ENCODE measurements around the gene IZUMO4. TPM values are rescaled to one million over a fixed set of nuclear protein-coding genes. Genes with fewer than 3 reads are reported as not detected.

Gene IZUMO4
- total RNA-seq, 6 donors from 2014 or later, result 0.59 to 61.8 (median 6.4) TPM

DNA sequence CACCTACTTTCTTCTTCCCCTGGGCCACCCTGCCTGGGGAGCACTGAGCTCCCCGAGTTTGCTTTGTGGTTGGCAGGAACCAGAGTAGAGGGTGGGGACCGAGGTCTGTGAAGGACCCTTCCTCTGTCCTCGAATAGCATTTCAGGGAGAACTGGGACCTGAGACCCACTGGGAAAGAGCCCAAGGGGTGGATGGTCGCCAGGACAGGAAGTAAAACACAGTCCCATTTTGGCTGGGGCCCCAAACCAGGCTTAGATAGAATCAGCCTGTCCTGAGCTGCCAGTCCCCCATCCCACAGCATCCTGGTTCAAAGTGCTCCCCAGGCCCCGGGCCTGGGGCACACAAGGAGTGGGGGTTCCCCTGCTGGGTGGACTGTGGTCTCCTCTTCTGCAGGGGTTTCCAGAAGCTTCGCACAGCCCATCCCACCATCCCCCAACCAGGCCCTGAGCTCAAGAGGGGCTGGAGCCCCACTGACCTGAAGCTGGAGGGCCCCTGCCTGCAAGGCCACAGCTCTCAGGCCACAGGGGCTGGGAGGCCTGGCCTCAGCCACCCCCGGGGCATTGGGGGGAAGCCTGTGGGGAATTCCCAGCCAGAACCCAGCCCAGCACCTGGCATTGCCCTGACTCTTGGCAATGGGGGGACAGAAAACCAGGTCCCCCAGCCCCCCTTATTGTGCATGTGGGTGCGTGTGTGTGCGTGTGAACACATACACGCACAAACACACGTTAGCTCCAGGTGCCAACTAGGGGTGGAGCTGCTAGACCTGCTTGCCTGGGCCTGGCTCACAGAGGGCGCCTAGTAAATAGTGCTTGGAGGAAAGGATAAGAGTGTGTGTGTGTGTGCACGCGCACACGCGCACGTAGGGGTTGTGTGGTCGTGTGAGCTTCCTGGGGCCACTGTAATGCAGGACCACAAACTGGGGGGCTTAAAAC lies 44.7 kb upstream of the IZUMO4 start:
- peak overlapping the region in 2 of 4 donors; percentile 99 to 100 for H3K4me3 ChIP-seq
- WGBS, 2 donors, result 36 to 43% methylated on average over 14 to 16 of the region's 18 CpGs
- DNase-seq, result peak in 1 of 2 donors; percentile 41
- no peaks in the 10 kb centered on the region for H3K9me3 ChIP-seq
- no peaks in the 10 kb centered on the region for H3K27me3 ChIP-seq
- peaks cover 74 to 81% (median 78%) of the 10 kb centered on the region in 4 donors for H3K4me1 ChIP-seq
- ATAC-seq (ENCODE audit: low FRiP score in 2 of 2), result no peak
- TF ChIP-seq POLR2A (IDR thresholded peaks at IDR 0.05), result no peak
- TF ChIP-seq, protein P1, sequence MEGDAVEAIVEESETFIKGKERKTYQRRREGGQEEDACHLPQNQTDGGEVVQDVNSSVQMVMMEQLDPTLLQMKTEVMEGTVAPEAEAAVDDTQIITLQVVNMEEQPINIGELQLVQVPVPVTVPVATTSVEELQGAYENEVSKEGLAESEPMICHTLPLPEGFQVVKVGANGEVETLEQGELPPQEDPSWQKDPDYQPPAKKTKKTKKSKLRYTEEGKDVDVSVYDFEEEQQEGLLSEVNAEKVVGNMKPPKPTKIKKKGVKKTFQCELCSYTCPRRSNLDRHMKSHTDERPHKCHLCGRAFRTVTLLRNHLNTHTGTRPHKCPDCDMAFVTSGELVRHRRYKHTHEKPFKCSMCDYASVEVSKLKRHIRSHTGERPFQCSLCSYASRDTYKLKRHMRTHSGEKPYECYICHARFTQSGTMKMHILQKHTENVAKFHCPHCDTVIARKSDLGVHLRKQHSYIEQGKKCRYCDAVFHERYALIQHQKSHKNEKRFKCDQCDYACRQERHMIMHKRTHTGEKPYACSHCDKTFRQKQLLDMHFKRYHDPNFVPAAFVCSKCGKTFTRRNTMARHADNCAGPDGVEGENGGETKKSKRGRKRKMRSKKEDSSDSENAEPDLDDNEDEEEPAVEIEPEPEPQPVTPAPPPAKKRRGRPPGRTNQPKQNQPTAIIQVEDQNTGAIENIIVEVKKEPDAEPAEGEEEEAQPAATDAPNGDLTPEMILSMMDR (IDR thresholded peaks at IDR 0.05), result no peak
- TF ChIP-seq POLR2AphosphoS5 (IDR thresholded peaks at IDR 0.05), result no peak
- TF ChIP-seq EP300 (IDR thresholded peaks at IDR 0.05), result no peak
- peak overlapping the region; percentile 95 to 100 (median 97) for H3K27ac ChIP-seq
- H3K36me3 ChIP-seq, result peaks cover 0 to 25% (median 11%) of the 10 kb centered on the region in 4 donors

DNA sequence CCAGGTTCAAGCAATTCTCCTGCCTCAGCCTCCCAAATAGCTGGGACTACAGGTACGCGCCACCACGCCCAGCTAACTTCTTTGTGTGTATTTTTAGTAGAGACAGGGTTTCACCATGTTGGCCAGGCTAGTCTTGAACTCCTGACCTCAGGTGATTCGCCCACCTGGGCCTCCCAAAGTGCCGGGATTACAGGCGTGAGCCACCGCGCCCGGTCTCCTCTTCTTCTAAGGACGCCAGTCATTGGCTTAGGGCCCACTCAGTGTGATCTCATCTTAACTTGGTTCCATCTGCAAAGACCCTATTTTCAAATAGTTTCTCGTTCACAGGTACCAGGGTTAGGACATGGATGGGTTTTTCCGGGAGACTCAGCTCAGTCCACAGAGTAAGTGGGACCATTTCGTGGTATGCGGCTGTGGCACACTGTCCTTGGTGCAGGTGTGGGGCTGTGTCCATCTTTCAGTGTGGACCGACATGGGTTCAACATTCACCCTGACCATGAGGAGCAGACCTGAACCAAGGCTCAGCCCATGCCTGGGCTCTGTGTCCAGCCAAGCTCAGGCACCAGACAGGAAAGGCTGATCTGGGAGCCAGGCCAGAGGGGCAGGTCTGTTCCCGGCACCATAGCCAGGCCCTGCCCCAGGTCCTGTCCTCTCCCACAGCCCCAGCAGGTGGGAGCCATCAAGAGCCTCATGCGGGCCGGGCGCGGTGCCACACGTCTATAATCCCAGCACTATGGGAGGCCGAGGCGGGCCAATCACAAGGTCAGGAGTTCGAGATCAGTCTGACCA lies 42.9 kb upstream of the IZUMO4 start:
- peaks cover 66 to 79% (median 72%) of the 10 kb centered on the region in 4 donors for H3K4me1 ChIP-seq
- WGBS, 2 donors, result 79 to 84% methylated on average over 19 to 23 of the region's 24 CpGs
- H3K27ac ChIP-seq, result peak overlapping the region; percentile 49 to 100 (median 98)
- no peaks in the 10 kb centered on the region for H3K27me3 ChIP-seq
- no peak overlapping the region for H3K4me3 ChIP-seq
- no peaks in the 10 kb centered on the region for H3K9me3 ChIP-seq
- TF ChIP-seq EP300 (IDR thresholded peaks at IDR 0.05) (peak in 1 of 4 donors; percentile 36), POLR2A (IDR thresholded peaks at IDR 0.05) (no peak), POLR2AphosphoS5 (IDR thresholded peaks at IDR 0.05) (peak; percentile 78 to 89)
- ATAC-seq (ENCODE audit: low FRiP score in 2 of 2) (no peak), DNase-seq (peak; percentile 84 to 93)
- peaks cover 0 to 9% (median 3%) of the 10 kb centered on the region in 4 donors for H3K36me3 ChIP-seq

DNA sequence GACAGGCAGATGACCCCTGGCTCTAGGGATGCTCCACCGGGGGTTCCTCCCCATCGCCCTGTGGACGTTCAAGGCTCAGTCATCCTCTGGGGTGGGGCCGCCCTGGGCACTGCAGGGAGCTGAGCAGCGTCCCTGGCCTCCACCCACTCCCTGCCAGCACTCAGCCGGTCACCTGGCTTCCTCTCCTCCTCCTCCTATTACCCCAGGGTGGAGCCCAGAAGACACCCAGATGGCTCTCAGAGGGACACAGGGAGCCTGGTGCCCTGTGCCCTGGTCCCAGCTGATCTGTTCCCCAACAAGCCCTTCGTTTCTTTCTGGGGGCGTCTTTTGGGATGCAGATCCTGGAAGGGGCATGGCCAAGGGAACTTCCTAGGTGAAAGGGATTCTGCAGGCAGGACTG lies 42.0 kb upstream of the IZUMO4 start:
- no peak for TF ChIP-seq POLR2AphosphoS5 (IDR thresholded peaks at IDR 0.05)
- no peak for TF ChIP-seq POLR2A (IDR thresholded peaks at IDR 0.05)
- TF ChIP-seq EP300 (IDR thresholded peaks at IDR 0.05), result no peak
- TF ChIP-seq, protein P1 (IDR thresholded peaks at IDR 0.05), result no peak
- Histone ChIP-seq H3K27me3 (no peaks in the 10 kb centered on the region), H3K4me1 (peaks cover 69 to 79% (median 73%) of the 10 kb centered on the region in 4 donors), H3K36me3 (no peaks in the 10 kb centered on the region), H3K4me3 (no peak overlapping the region), H3K9me3 (no peaks in the 10 kb centered on the region), H3K27ac (peak overlapping the region; percentile 49 to 100 (median 98))
- WGBS, 2 donors, result 84 to 90% methylated on average over 5 to 6 of the region's 8 CpGs
- DNase-seq, result no peak
- no peak for ATAC-seq (ENCODE audit: low FRiP score in 2 of 2)

DNA sequence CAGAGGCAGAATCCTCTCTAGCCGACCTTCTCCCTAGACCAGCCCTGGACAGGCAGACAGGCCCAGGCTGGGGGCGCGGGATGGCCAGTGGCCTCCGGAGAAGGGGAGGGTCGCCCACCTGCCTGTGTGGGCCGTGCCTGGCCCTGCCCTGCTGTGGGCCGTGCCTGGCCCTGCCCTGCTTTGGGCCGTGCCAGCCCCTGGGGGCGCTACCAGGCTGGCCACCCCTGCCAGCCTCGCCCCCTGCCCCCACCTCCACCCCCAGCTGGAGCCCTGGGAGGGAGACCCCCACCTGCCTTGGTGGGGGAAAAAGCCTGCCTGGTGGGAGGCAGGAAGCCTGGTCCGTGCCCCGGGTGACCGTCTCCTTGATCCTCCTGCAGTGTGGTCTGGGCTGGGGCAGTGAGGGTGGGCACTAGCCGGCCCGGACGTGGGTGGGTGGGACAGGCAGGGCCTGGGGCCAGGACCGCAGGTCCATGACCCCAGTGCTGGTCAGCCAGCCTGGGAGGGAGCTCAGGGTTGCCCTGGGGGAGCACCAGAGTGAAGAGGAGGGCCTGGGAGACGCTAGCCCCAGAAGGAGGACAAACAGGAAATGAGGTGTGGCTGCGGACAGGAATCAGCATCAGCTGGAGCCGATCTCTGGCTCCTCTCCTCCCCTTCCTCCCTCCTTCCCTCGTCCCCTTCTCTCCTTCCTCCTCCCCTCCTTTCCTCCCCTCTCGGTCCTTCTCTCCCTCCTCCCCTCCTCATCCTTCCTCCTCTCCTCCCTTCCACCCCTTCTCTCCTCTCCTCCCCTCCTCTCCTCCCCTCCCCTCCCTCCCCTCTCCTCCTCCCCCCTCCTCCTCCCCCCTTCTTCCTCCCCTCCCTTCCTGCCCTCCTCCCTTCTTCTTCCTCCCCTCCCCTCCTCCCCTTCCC lies 40.5 kb upstream of the IZUMO4 start:
- Histone ChIP-seq H3K4me1 (peaks cover 80 to 93% (median 83%) of the 10 kb centered on the region in 4 donors), H3K36me3 (no peaks in the 10 kb centered on the region), H3K4me3 (peak overlapping the region in 3 of 4 donors; percentile 21 to 40 (median 33)), H3K9me3 (no peaks in the 10 kb centered on the region), H3K27me3 (no peaks in the 10 kb centered on the region), H3K27ac (peak overlapping the region; percentile 97 to 100 (median 100))
- peak; percentile 0 to 56 for ATAC-seq (ENCODE audit: low FRiP score in 2 of 2)
- 4 to 12% methylated on average over 7 to 13 of the region's 22 CpGs for WGBS, 2 donors
- TF ChIP-seq POLR2A (IDR thresholded peaks at IDR 0.05), result peak in 2 of 4 donors; percentile 24 to 37
- TF ChIP-seq, protein P1 (IDR thresholded peaks at IDR 0.05), result no peak
- peak; percentile 55 to 72 for TF ChIP-seq POLR2AphosphoS5 (IDR thresholded peaks at IDR 0.05)
- TF ChIP-seq EP300 (IDR thresholded peaks at IDR 0.05), result no peak
- DNase-seq, result peak; percentile 64 to 81
